NCI-H1092 treated with DMSO at 0.1 percent for 48 hours (cell line): ENCODE results near the gene S100A5.
"Not testable (repeated sequence)": the region's sequence is repeated elsewhere in the genome, so short reads cannot be mapped to it uniquely, and the experiment has no call there.

Experiments used
- DNase-seq: peaks from one replicate; lab custom pipeline; 2025; lab: John Stamatoyannopoulos, UW

Gene S100A5

GRCh38 chr1:153566414-153567371 lies 26.0 kb upstream of the S100A5 start:
- DNase-seq: peak; percentile 37

GRCh38 chr1:153565529-153566374 lies 25.0 kb upstream of the S100A5 start, which contains the start of gene S100A2:
Gene S100A2 (minus strand): TSS chr1:153565844. CDS start chr1:153563877, 1,967 bp downstream.
- no peak for DNase-seq

GRCh38 chr1:153563991-153564390 lies 23.3 kb upstream of the S100A5 start:
- DNase-seq: no peak

GRCh38 chr1:153563483-153563901 lies 22.8 kb upstream of the S100A5 start:
- DNase-seq: no peak

- DNase-seq: not testable (repeated sequence)
Observed at GRCh38 chr1:153562021-153562420, 21.3 kb upstream of the S100A5 start.

- no peak for DNase-seq
Observed at GRCh38 chr1:153561466-153561985, 20.8 kb upstream of the S100A5 start.

- DNase-seq: no peak
Observed at GRCh38 chr1:153560771-153561465, 20.2 kb upstream of the S100A5 start.

- DNase-seq: no peak
Observed at GRCh38 chr1:153560241-153560640, 19.5 kb upstream of the S100A5 start.

- no peak for DNase-seq
Observed at GRCh38 chr1:153557877-153558276, 17.1 kb upstream of the S100A5 start.

- no peak for DNase-seq
Observed at GRCh38 chr1:153556348-153556747, 15.6 kb upstream of the S100A5 start.

- no peak for DNase-seq
Observed at GRCh38 chr1:153553830-153554541, 13.3 kb upstream of the S100A5 start.

- DNase-seq: no peak
Observed at GRCh38 chr1:153553096-153553495, 12.4 kb upstream of the S100A5 start.

- no peak for DNase-seq
Observed at GRCh38 chr1:153552335-153552734, 11.6 kb upstream of the S100A5 start.

- no peak for DNase-seq
Observed at GRCh38 chr1:153550827-153551500, 10.2 kb upstream of the S100A5 start.

- no peak for DNase-seq
Observed at GRCh38 chr1:153550398-153550758, 9.6 kb upstream of the S100A5 start.

GRCh38 chr1:153549741-153550397 lies 9.1 kb upstream of the S100A5 start:
- DNase-seq: no peak

- no peak for DNase-seq
Observed at GRCh38 chr1:153548722-153549688, 8.3 kb upstream of the S100A5 start, which contains the start of gene S100A3. Gene S100A3 (minus strand): TSS chr1:153549258. CDS start chr1:153548485, 773 bp downstream.
